Neural cell (in vitro differentiated cells): ENCODE measurements around the gene ATP12A.

Experiments used
- EP300 ChIP-seq: fragments of 450-650 bp; conservative IDR thresholded peaks from 2 replicates; pipeline ENCODE4 v1.6.1; 2014; ENCODE audit warnings: antibody characterized with exemption, mild to moderate bottlenecking, moderate library complexity; ENCODE audit not compliant: poor library complexity, severe bottlenecking
- TF ChIP-seq, protein P1 (sequence below): fragments of 450-650 bp; IDR thresholded peaks from 2 replicates; pipeline ENCODE4 v1.5.1; 2014; ENCODE audit warnings: antibody characterized with exemption, mild to moderate bottlenecking, moderate library complexity; ENCODE audit not compliant: poor library complexity, severe bottlenecking

DNA sequence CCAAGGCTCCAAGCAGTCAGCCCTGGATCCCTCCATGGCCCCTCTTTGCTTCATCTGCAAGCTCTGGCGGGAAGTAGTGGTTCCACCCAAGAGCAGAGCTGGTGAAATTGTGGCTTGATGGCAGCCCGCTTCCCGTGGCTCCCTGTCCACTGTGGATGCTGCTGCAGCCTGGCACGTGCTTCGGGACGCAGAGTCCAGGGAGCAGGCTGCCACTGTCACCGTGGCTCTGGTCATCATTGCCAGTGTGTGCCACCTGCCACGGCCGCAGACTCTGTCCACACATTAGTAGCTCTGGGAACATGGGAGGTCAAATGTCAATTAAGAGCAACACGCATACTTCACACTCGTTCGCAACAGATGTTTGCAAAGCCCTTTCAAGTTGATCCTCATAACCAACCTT lies 43.0 kb downstream of the ATP12A start:
- TF ChIP-seq, protein P1, sequence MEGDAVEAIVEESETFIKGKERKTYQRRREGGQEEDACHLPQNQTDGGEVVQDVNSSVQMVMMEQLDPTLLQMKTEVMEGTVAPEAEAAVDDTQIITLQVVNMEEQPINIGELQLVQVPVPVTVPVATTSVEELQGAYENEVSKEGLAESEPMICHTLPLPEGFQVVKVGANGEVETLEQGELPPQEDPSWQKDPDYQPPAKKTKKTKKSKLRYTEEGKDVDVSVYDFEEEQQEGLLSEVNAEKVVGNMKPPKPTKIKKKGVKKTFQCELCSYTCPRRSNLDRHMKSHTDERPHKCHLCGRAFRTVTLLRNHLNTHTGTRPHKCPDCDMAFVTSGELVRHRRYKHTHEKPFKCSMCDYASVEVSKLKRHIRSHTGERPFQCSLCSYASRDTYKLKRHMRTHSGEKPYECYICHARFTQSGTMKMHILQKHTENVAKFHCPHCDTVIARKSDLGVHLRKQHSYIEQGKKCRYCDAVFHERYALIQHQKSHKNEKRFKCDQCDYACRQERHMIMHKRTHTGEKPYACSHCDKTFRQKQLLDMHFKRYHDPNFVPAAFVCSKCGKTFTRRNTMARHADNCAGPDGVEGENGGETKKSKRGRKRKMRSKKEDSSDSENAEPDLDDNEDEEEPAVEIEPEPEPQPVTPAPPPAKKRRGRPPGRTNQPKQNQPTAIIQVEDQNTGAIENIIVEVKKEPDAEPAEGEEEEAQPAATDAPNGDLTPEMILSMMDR, result no peak
- no peak for TF ChIP-seq EP300
